WTC11 (cell line): Measurements from ENCODE around the gene FAM53B. TPM values are rescaled to one million over a fixed set of nuclear protein-coding genes. Genes with fewer than 3 reads are reported as not detected.

Experiments used
- ATAC-seq: fragments of 200-7000 bp; cut with Tn5 transposase; 2 replicates; pipeline ENCODE4 v1.10.0; 2021; ENCODE audit warnings: mild to moderate bottlenecking, moderate library complexity
- CTCF ChIA-PET: fragments of 300-600 bp; sonication (Branson Sonifier 250); formaldehyde crosslinking; loops from one replicate; lab custom pipeline; 2021; ENCODE audit warnings: antibody characterized with exemption; lab: Charles Lee
- POLR2A ChIA-PET: fragments of 350-600 bp; sonication (Branson Sonifier 250); formaldehyde crosslinking; loops from one replicate; lab custom pipeline; 2021; ENCODE audit warnings: antibody characterized with exemption; lab: Charles Lee
- DNase-seq: peaks from one replicate; pipeline ENCODE4 v3.0.0; 2021; ENCODE audit warnings: low spot score
- H3K27ac Mint-ChIP-seq: 2 replicates; pipeline ENCODE4 v1.8.0; 2021; ENCODE audit warnings: mixed read lengths
- H3K27me3 Mint-ChIP-seq: 2 replicates; pipeline ENCODE4 v1.8.0; 2021; ENCODE audit warnings: low read depth, mild to moderate bottlenecking, moderate library complexity, mixed read lengths
- H3K36me3 Mint-ChIP-seq: 2 replicates; pipeline ENCODE4 v1.8.0; 2021; ENCODE audit warnings: mixed read lengths
- H3K4me1 Mint-ChIP-seq: 2 replicates; pipeline ENCODE4 v1.8.0; 2022; ENCODE audit warnings: mixed read lengths
- H3K4me3 Mint-ChIP-seq: 2 replicates; pipeline ENCODE4 v1.8.0; 2021; ENCODE audit warnings: mild to moderate bottlenecking, moderate library complexity, mixed read lengths
- H3K9me3 Mint-ChIP-seq: 2 replicates; pipeline ENCODE4 v1.8.0; 2021; ENCODE audit warnings: mixed read lengths
- E2F4 ChIP-seq: sonication (generic); formaldehyde crosslinking; IDR thresholded peaks from 2 replicates; pipeline ENCODE4 v1.8.1; 2022; ENCODE audit warnings: low read depth, mild to moderate bottlenecking, moderate library complexity, missing genetic modification reagents, borderline replicate concordance
- ESRRA ChIP-seq: sonication (generic); formaldehyde crosslinking; IDR thresholded peaks from 2 replicates; pipeline ENCODE4 v1.8.1; 2022; ENCODE audit warnings: mild to moderate bottlenecking, missing genetic modification reagents, borderline replicate concordance
- FOXK1 ChIP-seq: sonication (generic); formaldehyde crosslinking; IDR thresholded peaks from 2 replicates; pipeline ENCODE4 v1.8.0; 2022; ENCODE audit warnings: mild to moderate bottlenecking, moderate library complexity, missing genetic modification reagents
- JAZF1 ChIP-seq: fragments of 250-450 bp; sonication (Bioruptor Pico); IDR thresholded peaks from 2 replicates; pipeline ENCODE4 v1.9.0; 2021; ENCODE audit warnings: moderate library complexity, mild to moderate bottlenecking, inconsistent platforms
- NFE2L1 ChIP-seq: sonication (generic); formaldehyde crosslinking; IDR thresholded peaks from 2 replicates; pipeline ENCODE4 v1.8.1; 2023; ENCODE audit warnings: missing genetic modification reagents
- PRRX2 ChIP-seq: fragments of 250-450 bp; sonication (Bioruptor Pico); IDR thresholded peaks from 2 replicates; pipeline ENCODE4 v1.8.0; 2021; ENCODE audit warnings: mild to moderate bottlenecking
- RORB ChIP-seq: fragments of 250-450 bp; sonication (Bioruptor Pico); IDR thresholded peaks from 2 replicates; pipeline ENCODE4 v1.9.0; 2021; ENCODE audit warnings: mild to moderate bottlenecking
- ZBTB21 ChIP-seq: sonication (generic); formaldehyde crosslinking; IDR thresholded peaks from 2 replicates; pipeline ENCODE4 v1.8.1; 2023; ENCODE audit warnings: mild to moderate bottlenecking, missing genetic modification reagents, borderline replicate concordance
- ZNF121 ChIP-seq: sonication (generic); formaldehyde crosslinking; IDR thresholded peaks from 2 replicates; pipeline ENCODE4 v1.8.0; 2023; ENCODE audit warnings: missing genetic modification reagents
- ZNF138 ChIP-seq: sonication (generic); formaldehyde crosslinking; conservative IDR thresholded peaks from 2 replicates; pipeline ENCODE4 v1.8.1; 2022; ENCODE audit warnings: mild to moderate bottlenecking, moderate library complexity, missing genetic modification reagents
- ZNF232 ChIP-seq: sonication (generic); formaldehyde crosslinking; IDR thresholded peaks from 2 replicates; pipeline ENCODE4 v1.8.0; 2022; ENCODE audit warnings: mild to moderate bottlenecking, missing genetic modification reagents
- ZNF396 ChIP-seq: fragments of 250-450 bp; sonication (Bioruptor Pico); IDR thresholded peaks from 2 replicates; pipeline ENCODE4 v1.8.0; 2021; ENCODE audit warnings: mild to moderate bottlenecking, moderate library complexity, borderline replicate concordance
- ZSCAN18 ChIP-seq: fragments of 250-450 bp; sonication (Bioruptor Pico); IDR thresholded peaks from 2 replicates; pipeline ENCODE4 v2.1.2; 2022; ENCODE audit warnings: mild to moderate bottlenecking, moderate library complexity
- total RNA-seq: library from RNA; stranded (reverse); gene quantifications from 3 replicates; pipeline ENCODE4 v1.2.3, GENCODE V29; 2021
- TF ChIP-seq, protein P1 (sequence below): sonication (generic); formaldehyde crosslinking; IDR thresholded peaks from 2 replicates; pipeline ENCODE4 v1.8.0; 2023; ENCODE audit warnings: missing genetic modification reagents
- TF ChIP-seq, protein P2 (sequence below): sonication (generic); formaldehyde crosslinking; IDR thresholded peaks from 2 replicates; pipeline ENCODE4 v1.8.1; 2022; ENCODE audit warnings: low read depth, missing genetic modification reagents, borderline replicate concordance
- TF ChIP-seq, protein P3 (sequence below): fragments of 250-450 bp; sonication (Bioruptor Pico); IDR thresholded peaks from 2 replicates; pipeline ENCODE4 v1.9.0; 2021; ENCODE audit warnings: mild to moderate bottlenecking, borderline replicate concordance
- TF ChIP-seq, protein P4 (sequence below): sonication (generic); formaldehyde crosslinking; conservative IDR thresholded peaks from 2 replicates; pipeline ENCODE4 v1.8.1; 2022; ENCODE audit warnings: mild to moderate bottlenecking, missing genetic modification reagents

Gene FAM53B
- total RNA-seq, 1 experiment from 2014 or later = 21.3 TPM

DNA sequence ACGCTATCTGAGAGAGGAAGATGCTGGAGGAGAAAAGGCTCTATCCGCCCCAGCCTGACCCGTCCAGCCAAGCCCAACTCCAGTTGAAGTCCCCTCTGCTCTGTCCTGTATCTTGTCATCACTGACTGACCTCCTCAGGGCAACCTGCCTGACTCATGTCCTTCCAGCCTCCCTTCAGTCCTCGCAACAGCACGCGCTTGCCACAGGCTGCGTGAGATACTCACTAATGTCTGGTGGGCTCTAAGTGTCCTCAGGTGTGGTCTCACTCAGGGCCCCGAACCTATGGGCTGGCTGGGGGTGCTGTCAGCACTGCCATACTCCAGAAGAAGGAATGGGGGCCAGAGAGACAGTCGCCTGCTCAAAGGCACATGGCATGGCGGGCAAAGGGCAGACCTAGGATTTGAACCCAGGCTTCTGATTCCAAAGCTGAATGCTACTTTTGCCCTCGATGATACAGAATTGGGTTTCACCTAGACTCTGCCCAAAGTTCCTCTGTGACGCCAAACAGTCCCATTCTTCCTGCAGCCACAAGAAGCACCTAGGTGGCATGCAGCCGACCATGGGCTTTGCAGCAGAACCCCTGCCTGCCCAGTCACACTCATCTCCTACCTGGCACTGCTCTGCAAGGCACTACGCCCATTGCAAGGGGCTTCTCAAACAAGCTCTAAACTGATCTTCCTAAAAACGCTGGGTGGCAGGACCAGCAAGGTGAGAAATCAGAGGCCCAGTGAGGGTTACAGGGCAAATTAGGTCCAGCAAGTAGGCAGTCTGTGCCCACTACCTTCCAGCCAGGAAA is 8.5 kb downstream of the FAM53B start:
- ATAC-seq (no peak), DNase-seq (no peak)
- H3K4me3 Mint-ChIP-seq = no peak overlapping the region
- no peaks in the 10 kb centered on the region; the same call in none of the 2 replicates for H3K27me3 Mint-ChIP-seq
- 0 out of 2 replicates have a peak, but pooled peaks have one; percentile 27 for TF ChIP-seq ZNF121
- TF ChIP-seq E2F4 = no peak
- POLR2A ChIA-PET = interaction anchor here (1.1 to 1.5 kb wide), 2 partner anchors 11 to 27 kb away, joined by 3 to 4 read pairs; no protein-coding TSS in a partner anchor
- H3K4me1 Mint-ChIP-seq = peaks cover 48% of the 10 kb centered on the region
- H3K9me3 Mint-ChIP-seq = no peaks in the 10 kb centered on the region
- CTCF ChIA-PET = interaction anchor here (1.0 to 1.1 kb wide), 2 partner anchors 22 to 30 kb away, joined by 3 to 4 read pairs; no protein-coding TSS in a partner anchor
- H3K27ac Mint-ChIP-seq = no peak overlapping the region
- H3K36me3 Mint-ChIP-seq = peaks cover 5% of the 10 kb centered on the region; the same call in 1 of the 2 replicates

DNA sequence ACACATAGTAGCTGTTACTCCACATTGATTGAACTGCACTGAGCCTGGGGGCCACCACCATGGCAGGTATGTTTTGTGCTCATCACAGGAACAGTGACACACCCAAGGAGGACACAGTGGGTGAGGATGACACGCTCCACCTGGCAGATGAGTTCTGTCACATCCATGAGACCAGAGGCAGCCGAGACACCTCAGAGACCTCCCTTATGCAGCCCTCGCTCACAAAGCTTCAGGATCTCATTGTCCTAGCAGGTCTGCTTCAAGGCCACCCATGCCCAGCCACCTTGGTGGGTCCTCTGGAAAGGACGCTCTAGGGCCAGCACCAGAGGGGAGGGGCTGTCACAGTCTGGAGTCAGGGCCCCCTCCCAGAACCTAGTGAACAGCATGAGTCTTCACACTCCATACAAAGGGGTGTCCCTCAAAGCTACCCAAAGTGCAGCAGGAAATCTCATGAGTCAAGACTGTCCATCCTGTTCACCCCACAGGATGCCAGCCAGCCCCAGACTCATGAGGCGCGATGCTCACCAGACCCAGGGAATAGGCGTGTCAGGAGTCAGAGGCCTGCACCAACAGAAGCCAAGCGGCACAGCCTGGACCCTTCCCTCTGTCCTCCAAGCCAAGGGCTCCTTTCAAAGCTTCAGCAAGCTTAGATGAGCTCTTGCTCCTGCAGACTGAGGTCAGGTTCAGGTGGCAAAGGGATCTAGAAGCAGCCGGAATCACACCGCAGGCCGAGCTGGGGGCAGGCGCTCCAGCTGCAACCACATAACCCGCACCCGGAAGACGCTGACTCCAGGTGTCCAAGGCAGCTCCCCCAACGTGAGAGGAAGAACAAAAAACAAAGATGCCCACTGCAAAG is 9.6 kb downstream of the FAM53B start:
- no peak for TF ChIP-seq PRRX2 (CRISPR knock-in tag)
- TF ChIP-seq ESRRA (CRISPR knock-in tag) = no peak
- TF ChIP-seq, protein P1, sequence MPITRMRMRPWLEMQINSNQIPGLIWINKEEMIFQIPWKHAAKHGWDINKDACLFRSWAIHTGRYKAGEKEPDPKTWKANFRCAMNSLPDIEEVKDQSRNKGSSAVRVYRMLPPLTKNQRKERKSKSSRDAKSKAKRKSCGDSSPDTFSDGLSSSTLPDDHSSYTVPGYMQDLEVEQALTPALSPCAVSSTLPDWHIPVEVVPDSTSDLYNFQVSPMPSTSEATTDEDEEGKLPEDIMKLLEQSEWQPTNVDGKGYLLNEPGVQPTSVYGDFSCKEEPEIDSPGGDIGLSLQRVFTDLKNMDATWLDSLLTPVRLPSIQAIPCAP = no peak
- no peak for TF ChIP-seq ZNF232
- TF ChIP-seq FOXK1 (CRISPR knock-in tag) = no peak
- TF ChIP-seq, protein P2, sequence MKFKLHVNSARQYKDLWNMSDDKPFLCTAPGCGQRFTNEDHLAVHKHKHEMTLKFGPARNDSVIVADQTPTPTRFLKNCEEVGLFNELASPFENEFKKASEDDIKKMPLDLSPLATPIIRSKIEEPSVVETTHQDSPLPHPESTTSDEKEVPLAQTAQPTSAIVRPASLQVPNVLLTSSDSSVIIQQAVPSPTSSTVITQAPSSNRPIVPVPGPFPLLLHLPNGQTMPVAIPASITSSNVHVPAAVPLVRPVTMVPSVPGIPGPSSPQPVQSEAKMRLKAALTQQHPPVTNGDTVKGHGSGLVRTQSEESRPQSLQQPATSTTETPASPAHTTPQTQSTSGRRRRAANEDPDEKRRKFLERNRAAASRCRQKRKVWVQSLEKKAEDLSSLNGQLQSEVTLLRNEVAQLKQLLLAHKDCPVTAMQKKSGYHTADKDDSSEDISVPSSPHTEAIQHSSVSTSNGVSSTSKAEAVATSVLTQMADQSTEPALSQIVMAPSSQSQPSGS (CRISPR knock-in tag) = no peak
- TF ChIP-seq RORB (CRISPR knock-in tag) = no peak
- no peaks in the 10 kb centered on the region; the same call in 1 of the 2 replicates for H3K27me3 Mint-ChIP-seq
- ChIA-PET POLR2A (no interaction called here), CTCF (interaction anchor here (0.9 kb wide), 2 partner anchors 8 to 169 kb away, joined by 3 to 5 read pairs; no protein-coding TSS in a partner anchor)
- ATAC-seq (no peak), DNase-seq (no peak)
- no peaks in the 10 kb centered on the region for H3K9me3 Mint-ChIP-seq
- peaks cover 40% of the 10 kb centered on the region for H3K4me1 Mint-ChIP-seq
- H3K27ac Mint-ChIP-seq = no peak overlapping the region; the same call in none of the 2 replicates
- H3K36me3 Mint-ChIP-seq = peaks cover 13% of the 10 kb centered on the region
- H3K4me3 Mint-ChIP-seq = no peak overlapping the region

DNA sequence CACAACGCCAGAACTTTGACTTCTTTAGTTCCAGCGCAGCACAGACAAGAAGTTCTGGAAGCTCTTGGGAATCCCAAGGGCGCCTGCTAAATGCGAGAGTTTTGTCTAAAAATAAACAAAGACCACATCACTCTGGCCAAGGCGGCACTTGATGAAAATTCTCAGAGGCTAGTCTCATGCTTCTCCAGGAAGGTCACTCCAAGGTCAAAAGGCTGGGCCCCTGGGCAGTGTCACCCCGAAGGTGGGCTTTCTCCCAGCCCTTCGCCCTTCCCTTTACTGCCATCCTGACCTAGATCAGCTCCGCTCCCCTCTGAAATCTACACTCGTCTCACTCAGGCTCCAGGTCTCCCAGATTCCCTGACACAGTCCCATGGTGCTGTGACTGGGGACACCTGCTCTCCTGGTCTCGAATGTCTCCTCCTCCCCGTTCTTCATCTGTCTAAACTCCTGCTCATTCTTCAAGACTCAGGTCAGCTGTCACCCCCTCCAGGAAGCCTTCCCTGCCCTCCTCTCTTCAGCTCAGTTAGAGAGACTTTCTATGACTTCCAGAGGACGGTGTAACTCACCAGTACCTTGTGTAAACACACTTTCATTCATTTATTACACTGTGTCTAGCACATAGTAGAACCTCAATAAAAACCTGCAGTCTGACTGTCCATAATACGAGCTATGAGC is 10.5 kb downstream of the FAM53B start:
- no peaks in the 10 kb centered on the region for H3K9me3 Mint-ChIP-seq
- peak overlapping the region; percentile 75 for H3K27ac Mint-ChIP-seq
- ChIA-PET POLR2A (no interaction called here), CTCF (interaction anchor here (0.9 kb wide), 2 partner anchors 9 to 168 kb away, joined by 3 to 5 read pairs; no protein-coding TSS in a partner anchor)
- ATAC-seq = no peak
- H3K4me1 Mint-ChIP-seq = peaks cover 40% of the 10 kb centered on the region
- no peak for DNase-seq
- H3K4me3 Mint-ChIP-seq = no peak overlapping the region
- H3K36me3 Mint-ChIP-seq = peaks cover 13% of the 10 kb centered on the region
- H3K27me3 Mint-ChIP-seq = no peaks in the 10 kb centered on the region
- TF ChIP-seq, protein P3, sequence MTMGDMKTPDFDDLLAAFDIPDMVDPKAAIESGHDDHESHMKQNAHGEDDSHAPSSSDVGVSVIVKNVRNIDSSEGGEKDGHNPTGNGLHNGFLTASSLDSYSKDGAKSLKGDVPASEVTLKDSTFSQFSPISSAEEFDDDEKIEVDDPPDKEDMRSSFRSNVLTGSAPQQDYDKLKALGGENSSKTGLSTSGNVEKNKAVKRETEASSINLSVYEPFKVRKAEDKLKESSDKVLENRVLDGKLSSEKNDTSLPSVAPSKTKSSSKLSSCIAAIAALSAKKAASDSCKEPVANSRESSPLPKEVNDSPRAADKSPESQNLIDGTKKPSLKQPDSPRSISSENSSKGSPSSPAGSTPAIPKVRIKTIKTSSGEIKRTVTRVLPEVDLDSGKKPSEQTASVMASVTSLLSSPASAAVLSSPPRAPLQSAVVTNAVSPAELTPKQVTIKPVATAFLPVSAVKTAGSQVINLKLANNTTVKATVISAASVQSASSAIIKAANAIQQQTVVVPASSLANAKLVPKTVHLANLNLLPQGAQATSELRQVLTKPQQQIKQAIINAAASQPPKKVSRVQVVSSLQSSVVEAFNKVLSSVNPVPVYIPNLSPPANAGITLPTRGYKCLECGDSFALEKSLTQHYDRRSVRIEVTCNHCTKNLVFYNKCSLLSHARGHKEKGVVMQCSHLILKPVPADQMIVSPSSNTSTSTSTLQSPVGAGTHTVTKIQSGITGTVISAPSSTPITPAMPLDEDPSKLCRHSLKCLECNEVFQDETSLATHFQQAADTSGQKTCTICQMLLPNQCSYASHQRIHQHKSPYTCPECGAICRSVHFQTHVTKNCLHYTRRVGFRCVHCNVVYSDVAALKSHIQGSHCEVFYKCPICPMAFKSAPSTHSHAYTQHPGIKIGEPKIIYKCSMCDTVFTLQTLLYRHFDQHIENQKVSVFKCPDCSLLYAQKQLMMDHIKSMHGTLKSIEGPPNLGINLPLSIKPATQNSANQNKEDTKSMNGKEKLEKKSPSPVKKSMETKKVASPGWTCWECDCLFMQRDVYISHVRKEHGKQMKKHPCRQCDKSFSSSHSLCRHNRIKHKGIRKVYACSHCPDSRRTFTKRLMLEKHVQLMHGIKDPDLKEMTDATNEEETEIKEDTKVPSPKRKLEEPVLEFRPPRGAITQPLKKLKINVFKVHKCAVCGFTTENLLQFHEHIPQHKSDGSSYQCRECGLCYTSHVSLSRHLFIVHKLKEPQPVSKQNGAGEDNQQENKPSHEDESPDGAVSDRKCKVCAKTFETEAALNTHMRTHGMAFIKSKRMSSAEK (CRISPR knock-in tag) = no peak
- TF ChIP-seq, protein P4, sequence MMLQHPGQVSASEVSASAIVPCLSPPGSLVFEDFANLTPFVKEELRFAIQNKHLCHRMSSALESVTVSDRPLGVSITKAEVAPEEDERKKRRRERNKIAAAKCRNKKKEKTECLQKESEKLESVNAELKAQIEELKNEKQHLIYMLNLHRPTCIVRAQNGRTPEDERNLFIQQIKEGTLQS (CRISPR knock-in tag) = no peak
- no peak for TF ChIP-seq ZBTB21
- TF ChIP-seq ZNF396 (CRISPR knock-in tag) = no peak
- no peak for TF ChIP-seq ZNF138 (CRISPR knock-in tag)
- no peak for TF ChIP-seq ZSCAN18 (CRISPR knock-in tag)
- TF ChIP-seq NFE2L1 = no peak
- TF ChIP-seq JAZF1 (CRISPR knock-in tag) = no peak
